ENCODE measurements around the gene NFIB.

DNA sequence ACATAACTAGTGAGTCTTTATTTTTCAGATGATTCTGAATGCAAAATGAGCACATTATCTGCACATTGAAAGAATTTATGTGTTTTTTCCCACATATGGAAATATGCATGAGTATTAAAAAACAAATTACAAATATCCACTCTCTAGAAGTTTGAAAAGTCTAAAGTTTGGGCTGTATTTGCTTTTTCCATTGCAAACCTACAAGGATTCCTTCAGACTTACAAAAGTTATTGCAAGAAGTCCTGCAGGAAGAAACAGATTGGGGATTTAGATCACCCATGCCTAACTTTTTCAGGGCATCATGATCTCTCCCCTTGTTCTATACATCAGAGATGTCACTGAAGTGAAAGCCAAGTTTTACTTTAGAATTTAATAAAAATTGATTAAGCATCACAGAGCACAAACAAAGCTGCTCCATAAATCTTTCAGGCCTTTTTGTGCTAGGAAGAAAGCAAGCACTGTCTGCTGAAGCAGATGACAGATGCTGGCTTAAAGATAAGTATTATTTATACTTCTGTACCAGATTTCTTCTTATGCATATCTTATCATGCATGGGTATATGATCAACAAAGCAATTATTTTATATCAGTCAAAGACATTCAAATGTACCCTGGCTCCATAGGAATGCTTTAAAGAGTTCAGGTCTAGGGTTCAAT, 71.7 kb downstream of the NFIB start:
- TF ChIP-seq, protein P1, sequence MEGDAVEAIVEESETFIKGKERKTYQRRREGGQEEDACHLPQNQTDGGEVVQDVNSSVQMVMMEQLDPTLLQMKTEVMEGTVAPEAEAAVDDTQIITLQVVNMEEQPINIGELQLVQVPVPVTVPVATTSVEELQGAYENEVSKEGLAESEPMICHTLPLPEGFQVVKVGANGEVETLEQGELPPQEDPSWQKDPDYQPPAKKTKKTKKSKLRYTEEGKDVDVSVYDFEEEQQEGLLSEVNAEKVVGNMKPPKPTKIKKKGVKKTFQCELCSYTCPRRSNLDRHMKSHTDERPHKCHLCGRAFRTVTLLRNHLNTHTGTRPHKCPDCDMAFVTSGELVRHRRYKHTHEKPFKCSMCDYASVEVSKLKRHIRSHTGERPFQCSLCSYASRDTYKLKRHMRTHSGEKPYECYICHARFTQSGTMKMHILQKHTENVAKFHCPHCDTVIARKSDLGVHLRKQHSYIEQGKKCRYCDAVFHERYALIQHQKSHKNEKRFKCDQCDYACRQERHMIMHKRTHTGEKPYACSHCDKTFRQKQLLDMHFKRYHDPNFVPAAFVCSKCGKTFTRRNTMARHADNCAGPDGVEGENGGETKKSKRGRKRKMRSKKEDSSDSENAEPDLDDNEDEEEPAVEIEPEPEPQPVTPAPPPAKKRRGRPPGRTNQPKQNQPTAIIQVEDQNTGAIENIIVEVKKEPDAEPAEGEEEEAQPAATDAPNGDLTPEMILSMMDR (IDR thresholded peaks at IDR 0.05): no peak
- TF ChIP-seq POLR2A (IDR thresholded peaks at IDR 0.05; ENCODE audit: low read length) (no peak), SMC3 (IDR thresholded peaks at IDR 0.05) (no peak), POLR2AphosphoS2 (conservative IDR thresholded peaks at IDR 0.05; ENCODE audit: low read length) (no peak), JUN (IDR thresholded peaks at IDR 0.05) (no peak)
- TF ChIP-seq, protein P2, sequence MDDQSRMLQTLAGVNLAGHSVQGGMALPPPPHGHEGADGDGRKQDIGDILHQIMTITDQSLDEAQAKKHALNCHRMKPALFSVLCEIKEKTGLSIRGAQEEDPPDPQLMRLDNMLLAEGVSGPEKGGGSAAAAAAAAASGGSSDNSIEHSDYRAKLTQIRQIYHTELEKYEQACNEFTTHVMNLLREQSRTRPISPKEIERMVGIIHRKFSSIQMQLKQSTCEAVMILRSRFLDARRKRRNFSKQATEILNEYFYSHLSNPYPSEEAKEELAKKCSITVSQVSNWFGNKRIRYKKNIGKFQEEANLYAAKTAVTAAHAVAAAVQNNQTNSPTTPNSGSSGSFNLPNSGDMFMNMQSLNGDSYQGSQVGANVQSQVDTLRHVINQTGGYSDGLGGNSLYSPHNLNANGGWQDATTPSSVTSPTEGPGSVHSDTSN (IDR thresholded peaks at IDR 0.05): no peak
- TF ChIP-seq, protein P3, sequence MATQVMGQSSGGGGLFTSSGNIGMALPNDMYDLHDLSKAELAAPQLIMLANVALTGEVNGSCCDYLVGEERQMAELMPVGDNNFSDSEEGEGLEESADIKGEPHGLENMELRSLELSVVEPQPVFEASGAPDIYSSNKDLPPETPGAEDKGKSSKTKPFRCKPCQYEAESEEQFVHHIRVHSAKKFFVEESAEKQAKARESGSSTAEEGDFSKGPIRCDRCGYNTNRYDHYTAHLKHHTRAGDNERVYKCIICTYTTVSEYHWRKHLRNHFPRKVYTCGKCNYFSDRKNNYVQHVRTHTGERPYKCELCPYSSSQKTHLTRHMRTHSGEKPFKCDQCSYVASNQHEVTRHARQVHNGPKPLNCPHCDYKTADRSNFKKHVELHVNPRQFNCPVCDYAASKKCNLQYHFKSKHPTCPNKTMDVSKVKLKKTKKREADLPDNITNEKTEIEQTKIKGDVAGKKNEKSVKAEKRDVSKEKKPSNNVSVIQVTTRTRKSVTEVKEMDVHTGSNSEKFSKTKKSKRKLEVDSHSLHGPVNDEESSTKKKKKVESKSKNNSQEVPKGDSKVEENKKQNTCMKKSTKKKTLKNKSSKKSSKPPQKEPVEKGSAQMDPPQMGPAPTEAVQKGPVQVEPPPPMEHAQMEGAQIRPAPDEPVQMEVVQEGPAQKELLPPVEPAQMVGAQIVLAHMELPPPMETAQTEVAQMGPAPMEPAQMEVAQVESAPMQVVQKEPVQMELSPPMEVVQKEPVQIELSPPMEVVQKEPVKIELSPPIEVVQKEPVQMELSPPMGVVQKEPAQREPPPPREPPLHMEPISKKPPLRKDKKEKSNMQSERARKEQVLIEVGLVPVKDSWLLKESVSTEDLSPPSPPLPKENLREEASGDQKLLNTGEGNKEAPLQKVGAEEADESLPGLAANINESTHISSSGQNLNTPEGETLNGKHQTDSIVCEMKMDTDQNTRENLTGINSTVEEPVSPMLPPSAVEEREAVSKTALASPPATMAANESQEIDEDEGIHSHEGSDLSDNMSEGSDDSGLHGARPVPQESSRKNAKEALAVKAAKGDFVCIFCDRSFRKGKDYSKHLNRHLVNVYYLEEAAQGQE (IDR thresholded peaks at IDR 0.05): no peak

All from A549 (cell line).